Trophoblast cell (in vitro differentiated cells and primary cell): ENCODE results near the gene RPE65.
"Not testable (repeated sequence)": the region's sequence is repeated elsewhere in the genome, so short reads cannot be mapped to it uniquely, and the experiment has no call there.

Experiments
- DNase-seq, 2 donors: peaks; one replicate each; pipeline ENCODE4 v3.0.0-alpha.2; 2016
- H2AFZ ChIP-seq: 2 replicates; pipeline ENCODE4 v1.6.1; 2013; ENCODE audit warnings: low read length, moderate library complexity, mild to moderate bottlenecking; ENCODE audit not compliant: insufficient read depth, poor library complexity
- H2AK5ac ChIP-seq: 2 replicates; pipeline ENCODE4 v1.6.1; 2013; ENCODE audit warnings: mild to moderate bottlenecking, low read length
- H2BK120ac ChIP-seq: 2 replicates; pipeline ENCODE4 v1.6.1; 2013; ENCODE audit warnings: low read length, mild to moderate bottlenecking, moderate library complexity; ENCODE audit not compliant: insufficient read depth, poor library complexity
- H2BK12ac ChIP-seq: 2 replicates; pipeline ENCODE4 v1.6.1; 2013; ENCODE audit warnings: mild to moderate bottlenecking, low read length, moderate library complexity
- H2BK5ac ChIP-seq: 2 replicates; pipeline ENCODE4 v1.6.1; 2013; ENCODE audit warnings: low read length, low read depth, moderate library complexity, mild to moderate bottlenecking; ENCODE audit not compliant: poor library complexity
- H3K14ac ChIP-seq: 2 replicates; pipeline ENCODE4 v1.6.1; 2013; ENCODE audit warnings: mild to moderate bottlenecking, low read length
- H3K18ac ChIP-seq: 2 replicates; pipeline ENCODE4 v1.6.1; 2013; ENCODE audit warnings: mild to moderate bottlenecking, low read length
- H3K23ac ChIP-seq: 2 replicates; pipeline ENCODE4 v1.6.1; 2013; ENCODE audit warnings: low read length
- H3K27ac ChIP-seq: 2 replicates; pipeline ENCODE4 v1.5.1; 2013; ENCODE audit warnings: low read depth, mild to moderate bottlenecking, inconsistent platforms, low read length, moderate library complexity
- H3K27me3 ChIP-seq: 2 replicates; pipeline ENCODE4 v1.6.1; 2013; ENCODE audit warnings: inconsistent platforms, mild to moderate bottlenecking, low read length, moderate library complexity; ENCODE audit not compliant: insufficient read depth
- H3K36me3 ChIP-seq, 2 experiments: 1 replicate in 1 of 2; 2 replicates in 1 of 2; pipeline ENCODE4 v1.6.1; 2013; ENCODE audit warnings: low read length in 2 of 2, mild to moderate bottlenecking in 2 of 2, moderate library complexity in 1 of 2; ENCODE audit not compliant: insufficient read depth in 2 of 2, control insufficient read depth in 1 of 2
- H3K4ac ChIP-seq: 2 replicates; pipeline ENCODE4 v1.6.1; 2013; ENCODE audit warnings: low read depth, mild to moderate bottlenecking, low read length, moderate library complexity
- H3K4me1 ChIP-seq, 2 experiments: 1 replicate in 1 of 2; 2 replicates in 1 of 2; pipeline ENCODE4 v1.6.1; 2013; ENCODE audit warnings: low read length in 2 of 2, mild to moderate bottlenecking in 2 of 2, moderate library complexity in 1 of 2; ENCODE audit not compliant: insufficient read depth in 2 of 2, control insufficient read depth in 1 of 2
- H3K4me2 ChIP-seq: 2 replicates; pipeline ENCODE4 v1.6.1; 2013; ENCODE audit warnings: inconsistent platforms, mild to moderate bottlenecking, low read length, moderate library complexity
- H3K4me3 ChIP-seq: 2 replicates; pipeline ENCODE4 v1.5.1; 2013; ENCODE audit warnings: mild to moderate bottlenecking, low read depth, low read length, inconsistent platforms
- H3K79me1 ChIP-seq: one replicate; pipeline ENCODE4 v1.6.1; 2013; ENCODE audit warnings: low read length
- H3K79me2 ChIP-seq: 2 replicates; pipeline ENCODE4 v1.6.1; 2013; ENCODE audit warnings: low read length, mild to moderate bottlenecking; ENCODE audit not compliant: control insufficient read depth, insufficient read depth, poor library complexity
- H3K9ac ChIP-seq: 2 replicates; pipeline ENCODE4 v1.6.1; 2013; ENCODE audit warnings: mild to moderate bottlenecking, low read length
- H3K9me3 ChIP-seq: 2 replicates; pipeline ENCODE4 v1.6.1; 2013; ENCODE audit warnings: low read depth, mild to moderate bottlenecking, control low read depth, inconsistent platforms, low read length; ENCODE audit not compliant: insufficient read depth
- H4K12ac ChIP-seq: 2 replicates; pipeline ENCODE4 v1.6.1; 2013; ENCODE audit warnings: low read depth, mild to moderate bottlenecking, low read length, moderate library complexity
- H4K8ac ChIP-seq: 2 replicates; pipeline ENCODE4 v1.6.1; 2013; ENCODE audit warnings: low read depth, mild to moderate bottlenecking, low read length, moderate library complexity
- H4K91ac ChIP-seq: one replicate; pipeline ENCODE4 v1.6.1; 2013; ENCODE audit warnings: low read depth, mild to moderate bottlenecking, low read length, moderate library complexity
- WGBS: extraction: QIAGEN DNeasy Blood & Tissue Kit; methylation state at CpG from one replicate; pipeline ENCODE4 v1.1.7; 2013; ENCODE audit warnings: missing lambda C conversion rate; ENCODE audit not compliant: insufficient read length, insufficient coverage; ENCODE audit errors: extremely low coverage; 5-methylcytosine and 5-hydroxymethylcytosine counted together

The RPE65 gene

DNA sequence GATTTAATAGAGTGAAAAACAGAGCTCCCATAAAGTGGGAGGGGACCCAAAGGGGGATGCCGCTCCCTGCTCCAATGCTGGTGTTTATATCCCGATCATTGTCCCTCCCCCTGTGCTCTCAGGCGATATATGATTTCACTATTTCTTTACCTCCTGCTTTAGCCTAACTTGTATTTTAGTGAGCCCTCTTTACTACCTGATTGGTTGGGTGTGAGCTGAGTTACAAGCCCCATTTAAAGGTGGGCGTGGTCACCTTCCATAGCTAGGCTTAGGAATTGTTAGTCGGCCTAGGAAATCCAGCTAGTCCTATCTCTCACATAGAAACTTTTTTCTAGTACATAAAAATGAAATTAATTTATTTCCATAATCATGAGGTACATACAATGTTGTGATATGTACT lies 57.3 kb downstream of the RPE65 start:
- not testable (repeated sequence) for H4K91ac ChIP-seq

DNA sequence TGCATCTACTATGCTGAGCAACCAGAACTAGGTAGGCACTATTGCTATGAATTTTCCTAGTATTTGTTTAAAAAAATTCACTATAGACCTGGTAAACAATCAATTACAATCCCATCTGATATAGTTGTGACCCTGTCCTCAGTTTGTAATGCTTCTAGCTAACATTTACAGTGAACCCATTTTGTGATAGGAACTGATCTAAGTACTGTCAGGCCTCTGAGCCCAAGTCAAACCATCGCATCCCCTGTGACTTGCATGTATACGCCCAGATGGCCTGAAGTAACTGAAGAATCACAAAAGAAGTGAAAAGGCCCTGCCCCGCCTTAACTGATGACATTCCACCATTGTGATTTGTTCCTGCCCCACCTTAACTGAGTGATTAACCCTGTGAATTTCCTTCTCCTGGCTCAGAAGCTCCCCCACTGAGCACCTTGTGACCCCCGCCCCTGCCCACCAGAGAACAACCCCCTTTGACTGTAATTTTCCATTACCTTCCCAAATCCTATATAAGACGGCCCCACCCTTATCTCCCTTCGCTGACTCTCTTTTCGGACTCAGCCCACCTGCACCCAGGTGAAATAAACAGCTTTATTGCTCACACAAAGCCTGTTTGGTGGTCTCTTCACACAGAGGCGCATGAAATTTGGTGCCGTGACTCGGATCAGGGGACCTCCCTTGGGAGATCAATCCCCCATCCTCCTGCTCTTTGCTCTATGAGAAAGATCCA lies 63.8 kb downstream of the RPE65 start:
- H2BK12ac ChIP-seq, H3K27me3 ChIP-seq, DNase-seq, H3K4me3 ChIP-seq, H3K18ac ChIP-seq, H3K14ac ChIP-seq, H3K9ac ChIP-seq, H4K12ac ChIP-seq, H4K8ac ChIP-seq, H2BK5ac ChIP-seq, H2AFZ ChIP-seq, H3K4ac ChIP-seq, H3K9me3 ChIP-seq, H3K4me2 ChIP-seq, H3K4me1 ChIP-seq, H2BK120ac ChIP-seq, H3K36me3 ChIP-seq, H2AK5ac ChIP-seq, H3K79me2 ChIP-seq, H3K23ac ChIP-seq, H3K79me1 ChIP-seq, H4K91ac ChIP-seq, H3K27ac ChIP-seq: not testable (repeated sequence)
- no CpG with 5 or more reads among the region's 10 CpGs for WGBS

More for the DNA sequence above, 57.3 kb downstream of the RPE65 start:
- not testable (repeated sequence) for H3K23ac ChIP-seq, H3K79me1 ChIP-seq, H3K27ac ChIP-seq, H2BK120ac ChIP-seq, H4K8ac ChIP-seq, H2AFZ ChIP-seq, H3K4me2 ChIP-seq, H3K4ac ChIP-seq, H3K18ac ChIP-seq, H3K9ac ChIP-seq, H3K79me2 ChIP-seq, H2AK5ac ChIP-seq, H2BK12ac ChIP-seq, H2BK5ac ChIP-seq, H3K4me1 ChIP-seq, H3K14ac ChIP-seq, H3K27me3 ChIP-seq, H3K9me3 ChIP-seq, H4K12ac ChIP-seq, H3K36me3 ChIP-seq, H3K4me3 ChIP-seq, DNase-seq
- WGBS = no CpG with 5 or more reads among the region's 5 CpGs

- Histone ChIP-seq H3K79me1 (no peaks in the 10 kb centered on the region), H3K4me2 (no peak overlapping the region), H4K91ac (no peak overlapping the region), H3K23ac (no peak overlapping the region), H2AFZ (no peak overlapping the region), H2AK5ac (no peak overlapping the region), H3K4me3 (no peak overlapping the region), H3K36me3 (no peaks in the 10 kb centered on the region), H3K4ac (no peak overlapping the region), H2BK12ac (no peak overlapping the region), H4K8ac (no peak overlapping the region), H3K9me3 (no peaks in the 10 kb centered on the region), H3K9ac (no peak overlapping the region), H2BK120ac (no peak overlapping the region), H4K12ac (no peak overlapping the region), H3K14ac (no peak overlapping the region), H3K79me2 (no peaks in the 10 kb centered on the region), H2BK5ac (no peak overlapping the region), H3K27ac (no peak overlapping the region), H3K18ac (no peak overlapping the region), H3K4me1 (no peaks in the 10 kb centered on the region), H3K27me3 (no peaks in the 10 kb centered on the region)
- no peak for DNase-seq
- no CpG with 5 or more reads among the region's 2 CpGs for WGBS
These were observed 64.8 kb downstream of the RPE65 start for GRCh38 chr1:68384872-68385411.

DNA sequence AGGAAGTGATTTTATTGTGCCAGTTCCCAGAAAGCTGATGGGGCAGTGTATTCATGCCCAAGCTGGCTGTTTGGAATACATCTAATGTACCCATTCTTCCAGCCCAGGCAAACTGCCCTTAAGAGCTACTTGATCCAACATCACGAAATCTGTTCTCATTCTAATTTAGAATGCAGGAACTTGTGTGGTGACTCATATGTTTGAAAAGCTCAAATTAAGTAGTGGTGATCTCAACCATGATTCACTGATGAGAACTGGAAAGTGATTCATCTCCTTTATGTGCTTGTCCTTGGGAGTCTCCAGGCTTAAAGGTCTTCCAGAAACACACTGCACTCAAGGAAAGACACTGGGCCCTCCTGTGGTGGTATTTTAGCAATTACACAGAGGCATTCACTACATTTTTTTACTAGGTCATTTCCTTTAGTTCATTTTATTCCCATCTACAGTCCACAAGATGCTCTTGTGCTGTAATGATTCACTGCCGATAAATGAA lies 65.4 kb downstream of the RPE65 start:
- Histone ChIP-seq H3K4me2 (no peak overlapping the region), H3K27ac (no peak overlapping the region), H3K27me3 (no peaks in the 10 kb centered on the region), H4K91ac (no peak overlapping the region), H2BK12ac (no peak overlapping the region), H3K79me1 (no peaks in the 10 kb centered on the region), H3K9ac (no peak overlapping the region), H2AFZ (no peak overlapping the region), H2BK5ac (no peak overlapping the region), H3K9me3 (no peaks in the 10 kb centered on the region), H3K79me2 (no peaks in the 10 kb centered on the region), H3K14ac (no peak overlapping the region), H4K8ac (no peak overlapping the region), H3K18ac (no peak overlapping the region), H4K12ac (no peak overlapping the region), H2AK5ac (no peak overlapping the region), H3K4me3 (no peak overlapping the region), H3K4ac (no peak overlapping the region), H2BK120ac (no peak overlapping the region), H3K4me1 (no peaks in the 10 kb centered on the region), H3K23ac (no peak overlapping the region), H3K36me3 (no peaks in the 10 kb centered on the region)
- WGBS = no CpG with 5 or more reads among the region's 2 CpGs
- DNase-seq = peak; percentile 38 to 64
